ENCODE measurements around the gene UVSSA.

DNA sequence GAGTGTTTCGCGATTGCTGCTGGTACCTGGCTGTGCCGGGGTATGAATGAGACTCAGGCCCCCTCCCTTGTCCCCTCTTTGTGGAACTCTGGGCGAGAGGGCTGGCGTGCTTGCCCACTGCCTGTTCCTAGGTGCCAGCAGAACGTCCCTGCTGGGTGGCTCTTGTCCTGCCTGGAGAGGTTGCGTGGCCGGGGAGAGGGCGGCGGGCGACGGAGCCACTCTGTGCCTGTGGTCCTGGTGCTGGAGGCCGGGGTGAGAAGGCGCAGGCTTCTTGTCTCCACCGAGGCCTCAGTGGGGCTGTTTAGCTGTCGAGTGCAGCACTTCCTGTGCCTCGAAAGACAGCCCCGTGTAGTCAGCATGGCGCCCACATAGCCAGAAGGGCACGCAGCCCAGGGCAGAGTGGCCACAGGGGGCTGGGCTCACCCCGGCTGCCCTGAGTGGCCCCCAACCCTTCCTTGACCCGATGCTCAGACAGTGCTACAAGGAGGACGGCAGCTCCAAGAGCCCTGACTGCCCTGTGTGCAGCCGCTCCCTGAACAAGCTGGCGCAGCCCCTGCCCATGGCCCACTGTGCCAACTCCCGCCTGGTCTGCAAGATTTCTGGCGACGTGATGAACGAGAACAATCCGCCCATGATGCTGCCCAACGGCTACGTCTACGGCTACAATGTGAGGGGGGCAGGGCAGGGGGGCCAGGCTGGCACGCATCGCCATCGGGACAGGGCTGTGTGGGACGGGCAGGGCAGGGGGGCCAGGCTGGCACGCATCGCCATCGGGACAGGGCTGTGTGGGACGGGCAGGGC is 8.9 kb upstream of the UVSSA start:
- TF ChIP-seq POLR2A (IDR thresholded peaks at IDR 0.05) (no peak), POLR2AphosphoS5 (IDR thresholded peaks at IDR 0.05; ENCODE audit: insufficient read depth in 1 of 2, low read depth in 1 of 2) (no peak)
- TF ChIP-seq, protein P1, sequence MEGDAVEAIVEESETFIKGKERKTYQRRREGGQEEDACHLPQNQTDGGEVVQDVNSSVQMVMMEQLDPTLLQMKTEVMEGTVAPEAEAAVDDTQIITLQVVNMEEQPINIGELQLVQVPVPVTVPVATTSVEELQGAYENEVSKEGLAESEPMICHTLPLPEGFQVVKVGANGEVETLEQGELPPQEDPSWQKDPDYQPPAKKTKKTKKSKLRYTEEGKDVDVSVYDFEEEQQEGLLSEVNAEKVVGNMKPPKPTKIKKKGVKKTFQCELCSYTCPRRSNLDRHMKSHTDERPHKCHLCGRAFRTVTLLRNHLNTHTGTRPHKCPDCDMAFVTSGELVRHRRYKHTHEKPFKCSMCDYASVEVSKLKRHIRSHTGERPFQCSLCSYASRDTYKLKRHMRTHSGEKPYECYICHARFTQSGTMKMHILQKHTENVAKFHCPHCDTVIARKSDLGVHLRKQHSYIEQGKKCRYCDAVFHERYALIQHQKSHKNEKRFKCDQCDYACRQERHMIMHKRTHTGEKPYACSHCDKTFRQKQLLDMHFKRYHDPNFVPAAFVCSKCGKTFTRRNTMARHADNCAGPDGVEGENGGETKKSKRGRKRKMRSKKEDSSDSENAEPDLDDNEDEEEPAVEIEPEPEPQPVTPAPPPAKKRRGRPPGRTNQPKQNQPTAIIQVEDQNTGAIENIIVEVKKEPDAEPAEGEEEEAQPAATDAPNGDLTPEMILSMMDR (IDR thresholded peaks at IDR 0.05) = no peak

Measured in vagina (tissue), 2 donors.